ENCODE results near the gene DPH2. TPM values are rescaled to one million over a fixed set of nuclear protein-coding genes. Genes with fewer than 3 reads are reported as not detected.

The DPH2 gene, protein sequence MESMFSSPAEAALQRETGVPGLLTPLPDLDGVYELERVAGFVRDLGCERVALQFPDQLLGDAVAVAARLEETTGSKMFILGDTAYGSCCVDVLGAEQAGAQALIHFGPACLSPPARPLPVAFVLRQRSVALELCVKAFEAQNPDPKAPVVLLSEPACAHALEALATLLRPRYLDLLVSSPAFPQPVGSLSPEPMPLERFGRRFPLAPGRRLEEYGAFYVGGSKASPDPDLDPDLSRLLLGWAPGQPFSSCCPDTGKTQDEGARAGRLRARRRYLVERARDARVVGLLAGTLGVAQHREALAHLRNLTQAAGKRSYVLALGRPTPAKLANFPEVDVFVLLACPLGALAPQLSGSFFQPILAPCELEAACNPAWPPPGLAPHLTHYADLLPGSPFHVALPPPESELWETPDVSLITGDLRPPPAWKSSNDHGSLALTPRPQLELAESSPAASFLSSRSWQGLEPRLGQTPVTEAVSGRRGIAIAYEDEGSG
- 15.0 TPM for total RNA-seq
- long read RNA-seq, transcript DPH2-201 (6 exons, 2,472 nt), result major isoform, 8 of 16 reads
- long read RNA-seq, partial matches to known transcripts, result 4 of 16 reads
- long read RNA-seq, other reads (novel, unspliced or antisense), result 3 of 16 reads

DNA sequence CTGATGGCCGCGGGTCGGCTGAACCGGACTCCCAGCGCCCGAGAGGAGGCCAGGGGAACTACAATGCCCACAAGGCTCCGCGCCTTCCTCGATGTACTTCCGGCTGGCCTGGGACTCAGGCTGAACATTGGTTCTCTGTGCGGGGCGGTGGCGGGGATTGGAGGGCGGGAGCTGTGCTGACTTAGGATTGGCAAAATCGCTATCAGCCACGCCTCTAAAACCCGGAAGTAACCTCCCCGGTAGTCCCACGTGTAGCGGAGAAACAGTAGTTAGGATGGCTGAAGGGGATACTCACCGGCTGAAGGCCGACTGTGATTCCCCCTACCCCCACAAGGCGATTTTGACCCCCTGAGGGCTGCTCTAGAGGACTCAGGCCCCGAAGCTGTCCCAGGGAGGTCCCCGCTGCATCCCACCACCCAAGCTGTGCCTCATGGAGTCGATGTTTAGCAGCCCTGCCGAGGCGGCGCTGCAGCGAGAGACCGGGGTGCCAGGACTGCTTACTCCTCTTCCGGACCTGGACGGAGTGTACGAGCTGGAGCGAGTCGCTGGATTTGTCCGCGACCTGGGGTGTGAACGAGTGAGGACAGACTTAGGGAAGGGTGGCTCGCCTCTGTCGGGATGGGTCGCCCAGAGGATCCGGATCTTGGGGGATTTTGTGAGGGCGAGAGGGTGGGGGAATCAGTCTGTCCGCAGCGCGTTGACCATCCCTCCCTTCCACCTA is at the start of gene DPH2:
Gene DPH2 (plus strand): TSS at position 265 of the 721 bp plus-strand sequence. CDS start 166 bp downstream, at position 431.
- peak within 1 kb of the TSS; percentile 97 for H3K4me3 ChIP-seq
- peaks cover 32% of the 10 kb centered on the region for H3K36me3 ChIP-seq
- H3K9me3 ChIP-seq, result no peaks in the 10 kb centered on the region
- peaks cover 27% of the 10 kb centered on the region for H3K4me1 ChIP-seq
- H3K27ac ChIP-seq, result no peak within 1 kb of the TSS
- no peaks in the 10 kb centered on the region for H3K27me3 ChIP-seq (ENCODE audit: low read depth)
- intact Hi-C loops (cut with DNase I), result no loop called here
- ATAC-seq (peak; percentile 95), DNase-seq (peak; percentile 98)
- TF ChIP-seq, protein P1, sequence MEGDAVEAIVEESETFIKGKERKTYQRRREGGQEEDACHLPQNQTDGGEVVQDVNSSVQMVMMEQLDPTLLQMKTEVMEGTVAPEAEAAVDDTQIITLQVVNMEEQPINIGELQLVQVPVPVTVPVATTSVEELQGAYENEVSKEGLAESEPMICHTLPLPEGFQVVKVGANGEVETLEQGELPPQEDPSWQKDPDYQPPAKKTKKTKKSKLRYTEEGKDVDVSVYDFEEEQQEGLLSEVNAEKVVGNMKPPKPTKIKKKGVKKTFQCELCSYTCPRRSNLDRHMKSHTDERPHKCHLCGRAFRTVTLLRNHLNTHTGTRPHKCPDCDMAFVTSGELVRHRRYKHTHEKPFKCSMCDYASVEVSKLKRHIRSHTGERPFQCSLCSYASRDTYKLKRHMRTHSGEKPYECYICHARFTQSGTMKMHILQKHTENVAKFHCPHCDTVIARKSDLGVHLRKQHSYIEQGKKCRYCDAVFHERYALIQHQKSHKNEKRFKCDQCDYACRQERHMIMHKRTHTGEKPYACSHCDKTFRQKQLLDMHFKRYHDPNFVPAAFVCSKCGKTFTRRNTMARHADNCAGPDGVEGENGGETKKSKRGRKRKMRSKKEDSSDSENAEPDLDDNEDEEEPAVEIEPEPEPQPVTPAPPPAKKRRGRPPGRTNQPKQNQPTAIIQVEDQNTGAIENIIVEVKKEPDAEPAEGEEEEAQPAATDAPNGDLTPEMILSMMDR (IDR thresholded peaks at IDR 0.05), result peak; percentile 10

- ATAC-seq (no peak), DNase-seq (no peak)
- intact Hi-C loops (cut with DNase I), result no loop called here
- Histone ChIP-seq H3K9me3 (no peaks in the 10 kb centered on the region), H3K36me3 (peaks cover 14% of the 10 kb centered on the region), H3K27me3 (ENCODE audit: low read depth) (no peaks in the 10 kb centered on the region), H3K4me1 (no peaks in the 10 kb centered on the region), H3K4me3 (no peak overlapping the region), H3K27ac (no peak overlapping the region)
- TF ChIP-seq, protein P1 (IDR thresholded peaks at IDR 0.05), result no peak
Observed at GRCh38 chr1:43921022-43921421, 48.8 kb upstream of the DPH2 start.

DNA sequence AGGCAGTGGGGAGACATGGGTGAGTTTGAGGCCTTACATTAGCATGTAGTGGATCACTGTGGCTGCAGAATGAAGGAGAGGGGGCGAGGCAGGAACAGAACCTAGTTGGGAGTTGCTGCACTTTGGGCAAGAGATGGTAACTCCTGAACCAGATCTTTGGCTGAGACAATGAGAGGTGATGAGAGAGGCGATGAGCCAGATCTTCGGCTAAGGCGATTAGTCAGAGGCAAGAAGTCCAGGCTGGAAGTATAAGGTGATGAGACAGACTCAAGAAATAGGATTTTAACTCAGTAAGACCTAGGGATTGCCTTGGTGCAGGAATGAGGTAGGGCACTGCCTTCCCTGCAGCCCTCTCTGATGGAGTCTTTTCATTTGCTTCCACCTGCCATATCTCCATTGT is 45.3 kb upstream of the DPH2 start:
- H3K27ac ChIP-seq, result no peak overlapping the region
- intact Hi-C loops (cut with DNase I), result no loop called here
- TF ChIP-seq, protein P1 (IDR thresholded peaks at IDR 0.05), result no peak
- H3K4me3 ChIP-seq, result no peak overlapping the region
- no peaks in the 10 kb centered on the region for H3K9me3 ChIP-seq
- no peak for DNase-seq
- H3K27me3 ChIP-seq (ENCODE audit: low read depth), result no peaks in the 10 kb centered on the region
- no peaks in the 10 kb centered on the region for H3K4me1 ChIP-seq
- peaks cover 21% of the 10 kb centered on the region for H3K36me3 ChIP-seq
- no peak for ATAC-seq

GRCh38 chr1:43925846-43926245 is 44.0 kb upstream of the DPH2 start:
- Histone ChIP-seq H3K27me3 (ENCODE audit: low read depth) (no peaks in the 10 kb centered on the region), H3K9me3 (no peaks in the 10 kb centered on the region), H3K36me3 (peaks cover 29% of the 10 kb centered on the region), H3K4me3 (no peak overlapping the region), H3K27ac (no peak overlapping the region), H3K4me1 (no peaks in the 10 kb centered on the region)
- intact Hi-C loops (cut with DNase I), result no loop called here
- DNase-seq, result no peak
- no peak for ATAC-seq
- TF ChIP-seq, protein P1 (IDR thresholded peaks at IDR 0.05), result no peak

GRCh38 chr1:43930168-43930948 is 39.5 kb upstream of the DPH2 start:
- intact Hi-C loops (cut with DNase I), result no loop called here
- Histone ChIP-seq H3K27me3 (ENCODE audit: low read depth) (peaks cover 15% of the 10 kb centered on the region), H3K36me3 (peaks cover 20% of the 10 kb centered on the region), H3K4me1 (peaks cover 23% of the 10 kb centered on the region), H3K9me3 (no peaks in the 10 kb centered on the region), H3K4me3 (no peak overlapping the region), H3K27ac (no peak overlapping the region)
- DNase-seq (no peak), ATAC-seq (no peak)
- TF ChIP-seq, protein P1 (IDR thresholded peaks at IDR 0.05), result peak; percentile 26
